HCT116 (cell line): ENCODE data around the gene RIPK4. TPM values are rescaled to one million over a fixed set of nuclear protein-coding genes. Genes with fewer than 3 reads are reported as not detected.

Experiments
- ATAC-seq: fragments of 200-7000 bp; cut with Tn5 transposase; 2 replicates; pipeline ENCODE4 v1.9.1; 2020; ENCODE audit warnings: mild to moderate bottlenecking, moderate library complexity
- BruUV-seq: library from RNA; stranded (reverse); fragments of 400-500 nt; replicated peaks from 2 replicates; lab custom pipeline; 2021; lab: Mats Ljungman, UMichigan
- CTCF ChIA-PET: fragments of 300-600 bp; sonication (Branson Sonifier 250); formaldehyde crosslinking; loops from one replicate; lab custom pipeline; 2021; ENCODE audit warnings: antibody characterized with exemption; lab: Charles Lee
- POLR2A ChIA-PET: fragments of 300-600, 350-600 bp; sonication (Branson Sonifier 250); formaldehyde crosslinking; loops from one replicate; lab custom pipeline; 2021; ENCODE audit warnings: antibody characterized with exemption; lab: Charles Lee
- RAD21 ChIA-PET, 2 experiments: fragments of 300-600 bp; sonication (Branson Sonifier 250); formaldehyde crosslinking; loops; one replicate each; lab custom pipeline; 2023; ENCODE audit warnings: low total read pairs in 2 of 2; ENCODE audit not compliant: uncharacterized antibody in 2 of 2, unreplicated experiment in 2 of 2, low non-redundant PET in 1 of 2; lab: Charles Lee
- DNase-seq: peaks from one replicate; pipeline ENCODE4 v3.0.0-alpha.2; 2010; ENCODE audit warnings: low read depth, low spot score
- H2AFZ ChIP-seq: fragments of 200-600 bp; shearing (Covaris generic), sonication (generic); 2 replicates; pipeline ENCODE4 v1.6.1; 2017; ENCODE audit warnings: low read depth, mixed run types, mixed read lengths, antibody characterized with exemption, low read length; ENCODE audit not compliant: poor library complexity, severe bottlenecking
- H3K27ac ChIP-seq: 2 replicates; pipeline ENCODE4 v1.5.1; 2012; ENCODE audit warnings: low read depth, low read length
- H3K27me3 ChIP-seq: fragments of 200-600 bp; sonication (generic); 2 replicates; pipeline ENCODE4 v1.6.1; 2016; ENCODE audit warnings: mixed run types, low read length, mixed read lengths; ENCODE audit not compliant: insufficient read depth
- H3K36me3 ChIP-seq, 2 experiments: fragments of 200-500 bp in 1 of 2; fragments of 200-600 bp in 1 of 2; sonication (Bioruptor generic) in 1 of 2; sonication (generic) in 1 of 2; 2 replicates each; pipeline versions ENCODE4 v1.5.1 to v1.6.1; 2014 to 2016; ENCODE audit warnings: low read length in 2 of 2, inconsistent platforms in 1 of 2, mixed read lengths in 1 of 2, mixed run types in 1 of 2; ENCODE audit not compliant: insufficient read depth in 2 of 2, control insufficient read depth in 1 of 2
- H3K4me1 ChIP-seq, 2 experiments: fragments of 200-600 bp in 1 of 2; sonication (generic) in 1 of 2; 2 replicates each; pipeline versions ENCODE4 v1.5.1 to v1.6.1; 2012 to 2017; ENCODE audit warnings: low read length in 2 of 2, inconsistent platforms in 1 of 2, mild to moderate bottlenecking in 1 of 2, mixed read lengths in 1 of 2, mixed run types in 1 of 2, moderate library complexity in 1 of 2; ENCODE audit not compliant: insufficient read depth in 2 of 2, control insufficient read depth in 1 of 2
- H3K4me2 ChIP-seq: fragments of 200-600 bp; sonication (generic); 2 replicates; pipeline ENCODE4 v1.6.1; 2017; ENCODE audit warnings: mixed run types, low read length, mixed read lengths
- H3K4me3 ChIP-seq, 2 experiments: fragments of 200-600 bp in 1 of 2; sonication (generic) in 1 of 2; replicated peaks in 1 of 2; 2 replicates each; pipeline ENCODE4 v1.5.1; 2011 to 2016; ENCODE audit warnings: low read length in 2 of 2, control low read depth in 1 of 2, low read depth in 1 of 2, mild to moderate bottlenecking in 1 of 2, mixed read lengths in 1 of 2, mixed run types in 1 of 2
- H3K79me2 ChIP-seq: fragments of 200-600 bp; sonication (generic); 2 replicates; pipeline ENCODE4 v1.6.1; 2017; ENCODE audit warnings: mild to moderate bottlenecking, mixed run types, low read length, moderate library complexity, mixed read lengths; ENCODE audit not compliant: insufficient read depth
- H3K9ac ChIP-seq: fragments of 200-600 bp; sonication (generic); 2 replicates; pipeline ENCODE4 v1.6.1; 2016; ENCODE audit warnings: low read length, mixed read lengths
- H3K9me2 ChIP-seq: fragments of 200-600 bp; sonication (generic), shearing (Covaris generic); 2 replicates; pipeline ENCODE4 v1.6.1; 2017; ENCODE audit warnings: mixed run types, mild to moderate bottlenecking, moderate library complexity; ENCODE audit not compliant: insufficient read depth
- H3K9me3 ChIP-seq, 2 experiments: fragments of 200-500 bp in 1 of 2; fragments of 200-600 bp in 1 of 2; sonication (Bioruptor generic) in 1 of 2; sonication (generic) in 1 of 2; 2 replicates each; pipeline ENCODE4 v1.6.1; 2014 to 2017; ENCODE audit warnings: low read length in 2 of 2, mixed read lengths in 2 of 2, inconsistent platforms in 1 of 2, low read depth in 1 of 2, mild to moderate bottlenecking in 1 of 2, mixed run types in 1 of 2, moderate library complexity in 1 of 2; ENCODE audit not compliant: control insufficient read depth in 1 of 2, insufficient read depth in 1 of 2
- H4K20me1 ChIP-seq: fragments of 200-600 bp; sonication (generic), shearing (Covaris generic); 2 replicates; pipeline ENCODE4 v1.6.1; 2017; ENCODE audit warnings: mixed run types, mild to moderate bottlenecking, moderate library complexity; ENCODE audit not compliant: insufficient read depth
- CBX3 ChIP-seq: IDR thresholded peaks from 2 replicates; pipeline ENCODE4 v1.6.1; 2012; ENCODE audit warnings: low read depth
- CTCF ChIP-seq, 3 experiments: fragments of 200-600 bp in 1 of 3; sonication (generic) in 1 of 3; IDR thresholded peaks in 2 of 3; conservative IDR thresholded peaks in 1 of 3; 2 replicates each; pipeline ENCODE4 v1.5.1; 2012 to 2017; ENCODE audit warnings: low read depth in 2 of 3, low read length in 2 of 3, antibody characterized with exemption in 1 of 3, borderline replicate concordance in 1 of 3, control low read depth in 1 of 3, mild to moderate bottlenecking in 1 of 3, mixed read lengths in 1 of 3, mixed run types in 1 of 3, moderate library complexity in 1 of 3; ENCODE audit not compliant: insufficient read depth in 1 of 3
- EGR1 ChIP-seq: IDR thresholded peaks from 2 replicates; pipeline ENCODE4 v1.6.1; 2012; ENCODE audit warnings: low read depth
- ELF1 ChIP-seq: IDR thresholded peaks from 2 replicates; pipeline ENCODE4 v1.6.1; 2012; ENCODE audit warnings: low read depth, borderline replicate concordance
- EZH2 ChIP-seq: fragments of 200-600 bp; sonication (generic); IDR thresholded peaks from 2 replicates; pipeline ENCODE4 v1.6.1; 2017; ENCODE audit warnings: antibody characterized with exemption, mixed run types
- JUND ChIP-seq: IDR thresholded peaks from 2 replicates; pipeline ENCODE4 v1.6.1; 2012
- POLR2A ChIP-seq: IDR thresholded peaks from 2 replicates; pipeline ENCODE4 v1.7.0; 2011; ENCODE audit warnings: borderline replicate concordance; ENCODE audit not compliant: insufficient read depth, insufficient read length; ENCODE audit errors: extremely low read depth
- POLR2AphosphoS5 ChIP-seq: IDR thresholded peaks from 2 replicates; pipeline ENCODE4 v1.6.1; 2011; ENCODE audit warnings: mild to moderate bottlenecking, low read depth, low read length, moderate library complexity
- SP1 ChIP-seq: IDR thresholded peaks from 2 replicates; pipeline ENCODE4 v1.6.1; 2012; ENCODE audit warnings: low read depth
- YY1 ChIP-seq: IDR thresholded peaks from 2 replicates; pipeline ENCODE4 v1.6.1; 2011; ENCODE audit warnings: low read length, low read depth, moderate library complexity, mild to moderate bottlenecking; ENCODE audit not compliant: insufficient replicate concordance; ENCODE audit errors: extremely low read depth
- intact Hi-C: fragments of 100-400 bp; cut with micrococcal nuclease; formaldehyde crosslinking; loops from 2 replicates; pipeline ENCODE4 v1.10.0; 2022
- total RNA-seq: library from RNA; stranded (reverse); gene quantifications from one replicate; pipeline ENCODE4 v1.2.1, GENCODE V29; 2021; ENCODE audit not compliant: unreplicated experiment

RIPK4 gene
- total RNA-seq, 1 experiment from 2014 or later, result 9.9 TPM

DNA sequence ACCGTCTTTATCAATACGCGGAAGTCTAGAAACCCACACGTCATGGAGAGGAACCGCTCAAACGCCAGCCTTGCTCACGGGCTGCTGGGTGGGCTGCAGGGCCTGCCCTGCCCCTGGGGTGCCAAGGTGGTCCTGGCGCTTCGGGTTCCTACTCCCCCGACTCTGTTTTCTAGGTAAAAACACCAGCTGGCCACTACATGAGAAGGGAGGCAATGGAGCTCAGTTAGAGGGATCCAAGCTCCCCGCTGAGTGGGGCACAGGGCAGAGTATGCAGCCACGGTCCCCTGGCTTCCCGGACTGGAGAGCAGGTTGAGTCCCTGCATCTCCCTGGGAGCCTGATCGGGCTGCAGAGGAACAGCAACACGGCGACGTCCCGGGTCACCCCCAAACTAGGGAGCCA is 41.2 kb upstream of the RIPK4 start:
- no peaks in the 10 kb centered on the region for H3K79me2 ChIP-seq
- peaks cover 0 to 4% of the 10 kb centered on the region in 2 experiments; a peak in 1 of 4 replicates for H3K36me3 ChIP-seq
- no peak overlapping the region for H2AFZ ChIP-seq
- no peaks in the 10 kb centered on the region for H3K27me3 ChIP-seq
- ChIA-PET POLR2A (no interaction called here), RAD21 (no interaction called here), CTCF (no interaction called here)
- no peak overlapping the region for H3K9ac ChIP-seq
- DNase-seq (no peak), ATAC-seq (no peak)
- no peaks in the 10 kb centered on the region; a peak in 1 of 4 replicates for H3K9me3 ChIP-seq
- no peaks in the 10 kb centered on the region for H3K4me1 ChIP-seq
- no TSS peak for BruUV-seq
- no peak overlapping the region for H3K4me3 ChIP-seq
- H4K20me1 ChIP-seq, result no peaks in the 10 kb centered on the region
- no peak overlapping the region for H3K27ac ChIP-seq
- intact Hi-C loops, result no loop called here
- no peak overlapping the region for H3K4me2 ChIP-seq
- no peaks in the 10 kb centered on the region for H3K9me2 ChIP-seq
- no peak for TF ChIP-seq ELF1
- TF ChIP-seq CTCF (IDR thresholded peaks at IDR 0.05 in 2 of 3, conservative IDR thresholded peaks at IDR 0.05 in 1 of 3; ENCODE audit: borderline replicate concordance in 1 of 3, insufficient read depth in 1 of 3, low read depth in 2 of 3, low read length in 2 of 3), result no peak
- TF ChIP-seq POLR2AphosphoS5, result no peak
- TF ChIP-seq CBX3, result no peak
- TF ChIP-seq EGR1, result no peak
- no peak for TF ChIP-seq POLR2A
- TF ChIP-seq JUND, result no peak
- no peak for TF ChIP-seq EZH2

DNA sequence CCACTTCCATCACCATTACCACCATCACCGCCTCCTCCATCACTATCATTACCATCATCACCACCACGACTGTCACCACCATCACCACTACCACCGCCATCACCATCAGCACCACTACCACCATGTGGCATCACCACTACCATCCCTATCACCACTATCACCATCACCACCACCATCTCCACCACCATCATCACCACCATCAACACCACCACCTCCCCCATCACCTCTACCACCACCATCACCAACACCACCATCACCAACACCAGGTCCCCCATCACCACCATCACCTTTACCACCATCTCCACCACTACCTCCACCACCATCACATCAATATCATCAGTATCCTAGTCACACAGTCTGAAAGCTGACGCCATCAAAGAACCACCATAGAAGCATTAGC is 39.9 kb upstream of the RIPK4 start:
- no peak for DNase-seq
- no peak for ATAC-seq
- no peak overlapping the region for H3K4me3 ChIP-seq
- H3K79me2 ChIP-seq, result no peaks in the 10 kb centered on the region
- peaks cover 0 to 12% of the 10 kb centered on the region in 2 experiments; a peak in 1 of 4 replicates for H3K36me3 ChIP-seq
- H3K4me1 ChIP-seq, result no peaks in the 10 kb centered on the region
- no peaks in the 10 kb centered on the region for H3K9me2 ChIP-seq
- CTCF ChIA-PET, result no interaction called here
- no peak overlapping the region for H3K9ac ChIP-seq
- no peaks in the 10 kb centered on the region for H4K20me1 ChIP-seq
- no peaks in the 10 kb centered on the region; a peak in 1 of 4 replicates for H3K9me3 ChIP-seq
- no peak overlapping the region for H2AFZ ChIP-seq
- no peaks in the 10 kb centered on the region for H3K27me3 ChIP-seq
- H3K4me2 ChIP-seq, result no peak overlapping the region
- BruUV-seq, result no TSS peak
- no peak overlapping the region for H3K27ac ChIP-seq
- TF ChIP-seq YY1, result no peak
- TF ChIP-seq SP1, result no peak
- TF ChIP-seq, all 23 proteins: peak for 0
- ChIA-PET RAD21 (no interaction called here), POLR2A (no interaction called here)
- intact Hi-C loops, result no loop called here
